AG04450 (cell line): ENCODE results near the gene BTN2A1. TPM values are rescaled to one million over a fixed set of nuclear protein-coding genes. Genes with fewer than 3 reads are reported as not detected.
A peak's percentile ranks its signal among the peaks of the same experiment; 100 is the strongest.

Source experiments
- CTCF ChIA-PET: fragments of 300-600, 350-600 bp; formaldehyde crosslinking; extraction: SDS; loops from one replicate; lab custom pipeline; 2022; ENCODE audit warnings: antibody characterized with exemption, inconsistent platforms; lab: Charles Lee
- POLR2A ChIA-PET: fragments of 350-600 bp; formaldehyde crosslinking; extraction: SDS; loops from one replicate; lab custom pipeline; 2021; ENCODE audit warnings: antibody characterized with exemption, inconsistent platforms; lab: Yijun Ruan, JAX
- DNase-seq: peaks from one replicate; pipeline ENCODE4 v3.0.0-alpha.2; 2011; ENCODE audit warnings: low read depth, low spot score
- H3K27ac ChIP-seq: one replicate; pipeline ENCODE4 v1.5.1; 2012; ENCODE audit warnings: low read depth, low read length, control low read depth
- H3K27me3 ChIP-seq: one replicate; pipeline ENCODE4 v1.6.0; 2012; ENCODE audit warnings: low read length; ENCODE audit not compliant: control insufficient read depth, insufficient read depth
- H3K4me3 ChIP-seq: 2 replicates; pipeline ENCODE4 v1.5.1; 2011; ENCODE audit warnings: mild to moderate bottlenecking, low read depth, low read length, control low read depth
- H3K9me3 ChIP-seq: 2 replicates; pipeline ENCODE4 v1.5.1; 2012; ENCODE audit warnings: low read length; ENCODE audit not compliant: control insufficient read depth, insufficient read depth
- CTCF ChIP-seq: IDR thresholded peaks from 2 replicates; pipeline ENCODE4 v1.5.1; 2011; ENCODE audit warnings: low read depth, low read length, control low read depth, inconsistent platforms
- polyA minus RNA-seq: library from RNA; depleted of rRNA, polyadenylated mRNA; stranded (reverse); fragments of >200 nt; gene quantifications from 2 replicates; pipeline ENCODE4 v1.2.3, GENCODE V29; 2011; rRNA and poly(A)+ RNA removed
- polyA plus RNA-seq: library from polyadenylated mRNA; depleted of rRNA; stranded (reverse); fragments of >200 nt; gene quantifications from 2 replicates; pipeline ENCODE4 v1.2.3, GENCODE V29; 2011; rRNA removed

The BTN2A1 gene
- polyA plus RNA-seq: 29.5 TPM in 2 replicates
- polyA minus RNA-seq: 25.0 and 28.4 TPM in 2 replicates

GRCh38 chr6:26457806-26458688 is at the start of gene BTN2A1:
BTN2A1 (plus strand) TSS chr6:26457955; CDS start chr6:26458637, 682 bp downstream.
- Histone ChIP-seq H3K27ac (peak within 1 kb of the TSS; percentile 86), H3K27me3 (no peaks in the 10 kb centered on the region), H3K9me3 (no peaks in the 10 kb centered on the region; the same call in 1 of the 2 replicates), H3K4me3 (peak within 1 kb of the TSS; percentile 94)
- DNase-seq: peak; percentile 79
- TF ChIP-seq CTCF: no peak
- CTCF ChIA-PET: no interaction called here
- POLR2A ChIA-PET: no interaction called here

- POLR2A ChIA-PET: no interaction called here
- Histone ChIP-seq H3K4me3 (no peak overlapping the region), H3K27me3 (no peaks in the 10 kb centered on the region), H3K27ac (no peak overlapping the region), H3K9me3 (no peaks in the 10 kb centered on the region)
- TF ChIP-seq CTCF: no peak
- DNase-seq: no peak
- CTCF ChIA-PET: no interaction called here
Measured at GRCh38 chr6:26408828-26409730, 48.7 kb upstream of the BTN2A1 start.

GRCh38 chr6:26411751-26412150 is 46.0 kb upstream of the BTN2A1 start:
- no peak for TF ChIP-seq CTCF
- POLR2A ChIA-PET: no interaction called here
- CTCF ChIA-PET: interaction anchor here (1.1 to 2.4 kb wide), 2 partner anchors 70 to 79 kb away, joined by 3 to 5 read pairs; no protein-coding TSS in a partner anchor

GRCh38 chr6:26412228-26412627 is 45.5 kb upstream of the BTN2A1 start:
- Histone ChIP-seq H3K27ac (peak overlapping the region; percentile 4), H3K4me3 (no peak overlapping the region), H3K9me3 (no peaks in the 10 kb centered on the region), H3K27me3 (no peaks in the 10 kb centered on the region)
- CTCF ChIA-PET: interaction anchor here (1.1 to 2.4 kb wide), 2 partner anchors 71 to 79 kb away, joined by 3 to 5 read pairs; no protein-coding TSS in a partner anchor
- POLR2A ChIA-PET: no interaction called here
- TF ChIP-seq CTCF: no peak
- DNase-seq: no peak

More at GRCh38 chr6:26411751-26412150, 46.0 kb upstream of the BTN2A1 start:
- H3K9me3 ChIP-seq: no peaks in the 10 kb centered on the region
- DNase-seq: no peak
- H3K4me3 ChIP-seq: no peak overlapping the region
- H3K27me3 ChIP-seq: no peaks in the 10 kb centered on the region
- H3K27ac ChIP-seq: peak overlapping the region; percentile 4
